AG04449 (cell line): ENCODE data around the gene CAMTA1.

Source experiments
- CTCF ChIA-PET: fragments of 350-600 bp; formaldehyde crosslinking; extraction: SDS; loops from one replicate; lab custom pipeline; 2021; ENCODE audit warnings: antibody characterized with exemption; lab: Yijun Ruan, JAX
- POLR2A ChIA-PET: fragments of 400-600, 350-600 bp; formaldehyde crosslinking; extraction: SDS; loops from one replicate; lab custom pipeline; 2020; ENCODE audit warnings: antibody characterized with exemption, inconsistent platforms; lab: Yijun Ruan, JAX
- DNase-seq: peaks from one replicate; pipeline ENCODE4 v3.0.0-alpha.2; 2010; ENCODE audit warnings: low read depth, low spot score
- H3K4me3 ChIP-seq: 2 replicates; pipeline ENCODE4 v1.5.1; 2011; ENCODE audit warnings: low read depth, mild to moderate bottlenecking, control low read depth, low read length
- CTCF ChIP-seq: IDR thresholded peaks from one replicate; pipeline ENCODE4 v1.5.1; 2011; ENCODE audit warnings: mild to moderate bottlenecking, moderate library complexity, low read length, control low read depth, inconsistent platforms; ENCODE audit not compliant: insufficient read depth; ENCODE audit errors: missing control alignments

CAMTA1 gene

GRCh38 chr1:6884652-6885153 is 99.4 kb downstream of the CAMTA1 start:
- no peak for TF ChIP-seq CTCF
- ChIA-PET CTCF (interaction anchor here (0.7 to 2.2 kb wide), 8 partner anchors 13 to 784 kb away, joined by 3 to 8 read pairs (median 4); no protein-coding TSS in a partner anchor), POLR2A (no interaction called here)
- no peak overlapping the region for H3K4me3 ChIP-seq
- DNase-seq: no peak

- no peak for DNase-seq
- POLR2A ChIA-PET: no interaction called here
- TF ChIP-seq CTCF: no peak
- no peak overlapping the region for H3K4me3 ChIP-seq
- CTCF ChIA-PET: interaction anchor here (0.7 to 2.2 kb wide), 6 partner anchors 12 to 185 kb away, joined by 3 to 8 read pairs (median 4); no protein-coding TSS in a partner anchor
Observed at GRCh38 chr1:6885426-6885825, 100.2 kb downstream of the CAMTA1 start.

- no peak for TF ChIP-seq CTCF
- H3K4me3 ChIP-seq: no peak overlapping the region
- DNase-seq: no peak
- ChIA-PET POLR2A (interaction anchor here (0.6 kb wide), 1 partner anchor 200 kb away, joined by 3 read pairs; no protein-coding TSS in a partner anchor), CTCF (interaction anchor here (1.3 to 2.2 kb wide), 5 partner anchors 10 to 167 kb away, joined by 3 to 8 read pairs (median 4); no protein-coding TSS in a partner anchor)
Observed at GRCh38 chr1:6886523-6886922, 101.3 kb downstream of the CAMTA1 start.

GRCh38 chr1:6888268-6888667 is 103.0 kb downstream of the CAMTA1 start:
- CTCF ChIA-PET: interaction anchor here (0.8 to 5.5 kb wide), 18 partner anchors 11 to 760 kb away, joined by 3 to 92 read pairs (median 14); partner anchors contain the start of gene CAMTA1
- TF ChIP-seq CTCF: peak; percentile 10

GRCh38 chr1:6888870-6889269 is 103.6 kb downstream of the CAMTA1 start:
- CTCF ChIA-PET: interaction anchor here (1.0 to 5.5 kb wide), 23 partner anchors 10 to 759 kb away, joined by 3 to 92 read pairs (median 13); partner anchors contain the start of gene CAMTA1
- POLR2A ChIA-PET: no interaction called here
- no peak for TF ChIP-seq CTCF

More at GRCh38 chr1:6888268-6888667, 103.0 kb downstream of the CAMTA1 start:
- no peak overlapping the region for H3K4me3 ChIP-seq
- DNase-seq: peak; percentile 16
- POLR2A ChIA-PET: no interaction called here

GRCh38 chr1:6889875-6890480 is 104.7 kb downstream of the CAMTA1 start:
- CTCF ChIA-PET: interaction anchor here (0.7 to 5.5 kb wide), 44 partner anchors 8 to 862 kb away, joined by 3 to 92 read pairs (median 5); partner anchors contain the start of gene CAMTA1
- POLR2A ChIA-PET: no interaction called here
- peak; percentile 77 for TF ChIP-seq CTCF

More at GRCh38 chr1:6888870-6889269, 103.6 kb downstream of the CAMTA1 start:
- H3K4me3 ChIP-seq: no peak overlapping the region
- no peak for DNase-seq

More at GRCh38 chr1:6889875-6890480, 104.7 kb downstream of the CAMTA1 start:
- no peak overlapping the region for H3K4me3 ChIP-seq
- no peak for DNase-seq
